Measurements from ENCODE around the gene NCAPD3. TPM values are rescaled to one million over a fixed set of nuclear protein-coding genes. Genes with fewer than 3 reads are reported as not detected.
A peak's percentile ranks its signal among the peaks of the same experiment; 100 is the strongest.

NCAPD3 gene
- polyA plus RNA-seq, 3 donors: 4.0 to 15.2 (median 6.0) TPM

- no peak for DNase-seq
- intact Hi-C loops (cut with micrococcal nuclease): no loop called here
- Histone ChIP-seq H4K20me1 (ENCODE audit: insufficient read depth, low read length) (peaks cover 91% of the 10 kb centered on the region), H3K4me1 (ENCODE audit: control insufficient read depth in 1 of 2, insufficient read depth in 2 of 2, low read length in 2 of 2) (peaks cover 35 to 49% of the 10 kb centered on the region in 2 donors), H3K9me3 (replicated peaks in 1 of 2; ENCODE audit: control insufficient read depth in 1 of 2, insufficient read depth in 1 of 2, low read length in 2 of 2) (no peaks in the 10 kb centered on the region), H3K4me3 (replicated peaks in 1 of 3; ENCODE audit: low read depth in 2 of 3, low read length in 3 of 3) (no peak overlapping the region), H3K9ac (ENCODE audit: insufficient read depth, low read length, poor library complexity, severe bottlenecking) (no peak overlapping the region), H3K79me2 (ENCODE audit: insufficient read depth, low read length) (peaks cover 74% of the 10 kb centered on the region), H3K4me2 (replicated peaks; ENCODE audit: extremely low read depth, low read length, poor library complexity, severe bottlenecking) (no peak overlapping the region), H3K36me3 (replicated peaks in 1 of 2; ENCODE audit: control insufficient read depth in 1 of 2, insufficient read depth in 2 of 2, low read length in 2 of 2) (peaks cover 3 to 22% of the 10 kb centered on the region in 2 donors), H3K27me3 (ENCODE audit: control insufficient read depth in 2 of 2, insufficient read depth in 2 of 2, low read length in 2 of 2) (no peaks in the 10 kb centered on the region), H2AFZ (ENCODE audit: insufficient read depth, low read depth, low read length, poor library complexity, severe bottlenecking) (no peak overlapping the region), H3K27ac (ENCODE audit: low read depth in 1 of 2, low read length in 2 of 2) (no peak overlapping the region)
- Mint-ChIP-seq H3K36me3 (peaks cover 27 to 33% of the 10 kb centered on the region in 2 donors), H3K4me3 (no peak overlapping the region), H3K9me3 (peaks cover 0 to 2% (median 0%) of the 10 kb centered on the region in 7 donors), H3K27ac (peak overlapping the region in 2 of 7 donors; percentile 60 to 63), H3K27me3 (ENCODE audit: low read depth in 3 of 3) (peaks cover 0 to 1% (median 0%) of the 10 kb centered on the region in 3 donors), H3K4me1 (peaks cover 66% of the 10 kb centered on the region)
- no peak for TF ChIP-seq CTCF (IDR thresholded peaks at IDR 0.05)
- WGBS (ENCODE audit: insufficient coverage): 95% methylated on average over 3 of the region's 6 CpGs
Observed at GRCh38 chr11:134229126-134229790, 5.5 kb upstream of the NCAPD3 start.

GRCh38 chr11:134228625-134229024, 4.9 kb upstream of the NCAPD3 start:
- no peaks in the 10 kb centered on the region for H3K9me3 ChIP-seq (replicated peaks in 1 of 2; ENCODE audit: control insufficient read depth in 1 of 2, insufficient read depth in 1 of 2, low read length in 2 of 2)
- H3K36me3 ChIP-seq (replicated peaks in 1 of 2; ENCODE audit: control insufficient read depth in 1 of 2, insufficient read depth in 2 of 2, low read length in 2 of 2): peaks cover 3 to 22% of the 10 kb centered on the region in 2 donors
- no peak overlapping the region for H3K27ac ChIP-seq (ENCODE audit: low read depth in 1 of 2, low read length in 2 of 2)
- H3K27me3 Mint-ChIP-seq (ENCODE audit: low read depth in 3 of 3): peaks cover 0 to 1% (median 0%) of the 10 kb centered on the region in 3 donors
- H3K9ac ChIP-seq (ENCODE audit: insufficient read depth, low read length, poor library complexity, severe bottlenecking): no peak overlapping the region
- TF ChIP-seq CTCF (IDR thresholded peaks at IDR 0.05): no peak
- peaks cover 85% of the 10 kb centered on the region for H4K20me1 ChIP-seq (ENCODE audit: insufficient read depth, low read length)
- DNase-seq: no peak
- H3K4me1 ChIP-seq (ENCODE audit: control insufficient read depth in 1 of 2, insufficient read depth in 2 of 2, low read length in 2 of 2): peaks cover 35 to 52% of the 10 kb centered on the region in 2 donors
- H3K36me3 Mint-ChIP-seq: peaks cover 27 to 32% of the 10 kb centered on the region in 2 donors
- H3K79me2 ChIP-seq (ENCODE audit: insufficient read depth, low read length): peaks cover 77% of the 10 kb centered on the region
- H3K4me1 Mint-ChIP-seq: peaks cover 66% of the 10 kb centered on the region
- no peak overlapping the region for H3K4me3 ChIP-seq (replicated peaks in 1 of 3; ENCODE audit: low read depth in 2 of 3, low read length in 3 of 3)
- 88% methylated on average over 3 of the region's 6 CpGs for WGBS (ENCODE audit: insufficient coverage)
- peaks cover 0 to 2% (median 0%) of the 10 kb centered on the region in 7 donors for H3K9me3 Mint-ChIP-seq
- H3K4me2 ChIP-seq (replicated peaks; ENCODE audit: extremely low read depth, low read length, poor library complexity, severe bottlenecking): no peak overlapping the region
- no peak overlapping the region for H2AFZ ChIP-seq (ENCODE audit: insufficient read depth, low read depth, low read length, poor library complexity, severe bottlenecking)
- no peak overlapping the region for H3K27ac Mint-ChIP-seq
- H3K27me3 ChIP-seq (ENCODE audit: control insufficient read depth in 2 of 2, insufficient read depth in 2 of 2, low read length in 2 of 2): no peaks in the 10 kb centered on the region
- no peak overlapping the region for H3K4me3 Mint-ChIP-seq
- intact Hi-C loops (cut with micrococcal nuclease): no loop called here

Data from CD14-positive monocyte (primary cell).